AG04450 (cell line): ENCODE measurements around the gene NELFCD. TPM values are rescaled to one million over a fixed set of nuclear protein-coding genes. Genes with fewer than 3 reads are reported as not detected.

Experiments
- CTCF ChIA-PET: fragments of 300-600, 350-600 bp; formaldehyde crosslinking; extraction: SDS; loops from one replicate; lab custom pipeline; 2022; ENCODE audit warnings: antibody characterized with exemption, inconsistent platforms; lab: Charles Lee
- POLR2A ChIA-PET: fragments of 350-600 bp; formaldehyde crosslinking; extraction: SDS; loops from one replicate; lab custom pipeline; 2021; ENCODE audit warnings: antibody characterized with exemption, inconsistent platforms; lab: Yijun Ruan, JAX
- DNase-seq: peaks from one replicate; pipeline ENCODE4 v3.0.0-alpha.2; 2011; ENCODE audit warnings: low read depth, low spot score
- H3K27ac ChIP-seq: one replicate; pipeline ENCODE4 v1.5.1; 2012; ENCODE audit warnings: low read depth, low read length, control low read depth
- H3K27me3 ChIP-seq: one replicate; pipeline ENCODE4 v1.6.0; 2012; ENCODE audit warnings: low read length; ENCODE audit not compliant: control insufficient read depth, insufficient read depth
- H3K4me3 ChIP-seq: 2 replicates; pipeline ENCODE4 v1.5.1; 2011; ENCODE audit warnings: mild to moderate bottlenecking, low read depth, low read length, control low read depth
- H3K9me3 ChIP-seq: 2 replicates; pipeline ENCODE4 v1.5.1; 2012; ENCODE audit warnings: low read length; ENCODE audit not compliant: control insufficient read depth, insufficient read depth
- CTCF ChIP-seq: IDR thresholded peaks from 2 replicates; pipeline ENCODE4 v1.5.1; 2011; ENCODE audit warnings: low read depth, low read length, control low read depth, inconsistent platforms
- polyA plus RNA-seq: library from polyadenylated mRNA; depleted of rRNA; stranded (reverse); fragments of >200 nt; gene quantifications from 2 replicates; pipeline ENCODE4 v1.2.3, GENCODE V29; 2011

Gene NELFCD
- polyA plus RNA-seq, 1 experiment = 79.9 TPM

GRCh38 chr20:58993332-58994248 lies 12.5 kb downstream of the NELFCD start:
- no peak for TF ChIP-seq CTCF
- ChIA-PET CTCF (interaction anchor here (1.0 kb wide), 1 partner anchor 123 kb away, joined by 5 read pairs; no protein-coding TSS in a partner anchor), POLR2A (interaction anchor here (1.0 kb wide), 1 partner anchor 39 kb away, joined by 3 read pairs; the partner anchor contains the start of gene ATP5F1E)
- no peaks in the 10 kb centered on the region; the same call in 1 of the 2 replicates for H3K9me3 ChIP-seq
- DNase-seq = no peak
- H3K27ac ChIP-seq = no peak overlapping the region
- no peaks in the 10 kb centered on the region for H3K27me3 ChIP-seq
- no peak overlapping the region for H3K4me3 ChIP-seq

- CTCF ChIA-PET = no interaction called here
- POLR2A ChIA-PET = interaction anchor here (1.0 kb wide), 1 partner anchor 38 kb away, joined by 3 read pairs; the partner anchor contains the start of gene ATP5F1E
- Histone ChIP-seq H3K27ac (no peak overlapping the region), H3K9me3 (no peaks in the 10 kb centered on the region; the same call in 1 of the 2 replicates), H3K27me3 (no peaks in the 10 kb centered on the region), H3K4me3 (no peak overlapping the region)
- no peak for TF ChIP-seq CTCF
- DNase-seq = no peak
Measured at GRCh38 chr20:58994390-58995159, 13.5 kb downstream of the NELFCD start.

GRCh38 chr20:58995461-58996225 lies 14.6 kb downstream of the NELFCD start:
- no peak overlapping the region for H3K4me3 ChIP-seq
- no peak overlapping the region for H3K27ac ChIP-seq
- no peak for DNase-seq
- H3K27me3 ChIP-seq = no peaks in the 10 kb centered on the region
- ChIA-PET CTCF (no interaction called here), POLR2A (no interaction called here)
- no peak for TF ChIP-seq CTCF
- H3K9me3 ChIP-seq = no peaks in the 10 kb centered on the region; the same call in 1 of the 2 replicates

- DNase-seq = no peak
- no peak for TF ChIP-seq CTCF
- Histone ChIP-seq H3K4me3 (no peak overlapping the region), H3K27me3 (no peaks in the 10 kb centered on the region), H3K27ac (no peak overlapping the region), H3K9me3 (no peaks in the 10 kb centered on the region; the same call in 1 of the 2 replicates)
- ChIA-PET CTCF (no interaction called here), POLR2A (interaction anchor here (0.6 to 1.3 kb wide), 3 partner anchors 20 to 96 kb away, joined by 3 to 4 read pairs (median 3); partner anchors contain the start of gene ATP5F1E)
Measured at GRCh38 chr20:58996226-58996611, 15.2 kb downstream of the NELFCD start.
